Panc1 (cell line): Measurements from ENCODE around the gene SEMA4F. TPM values are rescaled to one million over a fixed set of nuclear protein-coding genes. Genes with fewer than 3 reads are reported as not detected.

Experiments used
- ATAC-seq: fragments of 200-7000 bp; cut with Tn5 transposase; 2 replicates; pipeline ENCODE4 v1.9.1; 2020; ENCODE audit warnings: mild to moderate bottlenecking, moderate library complexity
- BruUV-seq: library from RNA; stranded (reverse); fragments of 400-500 nt; replicated peaks from 2 replicates; lab custom pipeline; 2021; lab: Mats Ljungman, UMichigan
- CTCF ChIA-PET: fragments of 300-600 bp; sonication (Branson Sonifier 250); formaldehyde crosslinking; loops from one replicate; lab custom pipeline; 2022; ENCODE audit warnings: antibody characterized with exemption; lab: Charles Lee
- POLR2A ChIA-PET: fragments of 300-600 bp; sonication (Branson Sonifier 250); formaldehyde crosslinking; loops from one replicate; lab custom pipeline; 2022; ENCODE audit warnings: antibody characterized with exemption; lab: Charles Lee
- DNase-seq: peaks from one replicate; pipeline ENCODE4 v3.0.0-alpha.2; 2010; ENCODE audit warnings: low read depth, low spot score
- H3K27ac ChIP-seq: 2 replicates; pipeline ENCODE4 v1.5.1; 2011; ENCODE audit warnings: mild to moderate bottlenecking, low read length, inconsistent platforms
- H3K27me3 ChIP-seq: fragments of 200-500 bp; sonication (Bioruptor generic); 2 replicates; pipeline ENCODE4 v1.6.0; 2014; ENCODE audit warnings: low read length, inconsistent platforms; ENCODE audit not compliant: control insufficient read depth, insufficient read depth
- H3K36me3 ChIP-seq: fragments of 200-500 bp; sonication (Bioruptor generic); 2 replicates; pipeline ENCODE4 v1.5.1; 2014; ENCODE audit warnings: inconsistent platforms, mild to moderate bottlenecking, low read length, moderate library complexity; ENCODE audit not compliant: control insufficient read depth, insufficient read depth
- H3K4me1 ChIP-seq: 2 replicates; pipeline ENCODE4 v1.5.1; 2011; ENCODE audit warnings: inconsistent platforms, mild to moderate bottlenecking, low read length, moderate library complexity; ENCODE audit not compliant: control insufficient read depth, insufficient read depth
- H3K4me3 ChIP-seq, 2 experiments: 2 replicates each; pipeline ENCODE4 v1.5.1; 2011 to 2012; ENCODE audit warnings: low read depth in 2 of 2, low read length in 2 of 2, mild to moderate bottlenecking in 2 of 2, inconsistent platforms in 1 of 2, moderate library complexity in 1 of 2
- H3K9me3 ChIP-seq: fragments of 200-500 bp; sonication (Bioruptor generic); 2 replicates; pipeline ENCODE4 v1.5.1; 2014; ENCODE audit warnings: low read depth, mild to moderate bottlenecking, inconsistent platforms, low read length, moderate library complexity; ENCODE audit not compliant: control insufficient read depth, insufficient read depth
- POLR2AphosphoS5 ChIP-seq: IDR thresholded peaks from 2 replicates; pipeline ENCODE4 v1.6.1; 2012; ENCODE audit warnings: mild to moderate bottlenecking, low read depth, low read length, moderate library complexity
- SIN3A ChIP-seq: IDR thresholded peaks from 2 replicates; pipeline ENCODE4 v1.6.1; 2012; ENCODE audit warnings: low read depth, mild to moderate bottlenecking, low read length, moderate library complexity, borderline replicate concordance; ENCODE audit not compliant: insufficient read depth
- TCF7L2 ChIP-seq: IDR thresholded peaks from 2 replicates; pipeline ENCODE4 v1.6.1; 2011; ENCODE audit warnings: mild to moderate bottlenecking, low read depth, low read length, inconsistent platforms
- in situ Hi-C: cut with HindIII; loops from 2 replicates; pipeline ENCODE4 v1.10.0; 2016; ENCODE audit warnings: low sequenced_read_pairs, low pct_unique_long_range_greater_than_20kb
- intact Hi-C: fragments of 100-400 bp; cut with micrococcal nuclease; formaldehyde crosslinking; loops from one replicate; pipeline ENCODE4 v1.10.0; 2022; ENCODE audit not compliant: unreplicated experiment
- total RNA-seq: library from RNA; stranded (reverse); gene quantifications from one replicate; pipeline ENCODE4 v1.2.1, GENCODE V29; 2021; ENCODE audit not compliant: unreplicated experiment
- TF ChIP-seq, protein P1 (sequence below): fragments of 450-650 bp; IDR thresholded peaks from 2 replicates; pipeline ENCODE4 v1.5.1; 2017; ENCODE audit warnings: mild to moderate bottlenecking
- TF ChIP-seq, protein P2 (sequence below), 2 experiments: IDR thresholded peaks; 2 replicates each; pipeline ENCODE4 v1.6.1; 2011 to 2012; ENCODE audit warnings: low read depth in 2 of 2, control low read depth in 1 of 2, low read length in 1 of 2, mild to moderate bottlenecking in 1 of 2, moderate library complexity in 1 of 2; ENCODE audit not compliant: insufficient read depth in 1 of 2

Gene SEMA4F
- total RNA-seq, 1 experiment from 2014 or later: 13.3 TPM

DNA sequence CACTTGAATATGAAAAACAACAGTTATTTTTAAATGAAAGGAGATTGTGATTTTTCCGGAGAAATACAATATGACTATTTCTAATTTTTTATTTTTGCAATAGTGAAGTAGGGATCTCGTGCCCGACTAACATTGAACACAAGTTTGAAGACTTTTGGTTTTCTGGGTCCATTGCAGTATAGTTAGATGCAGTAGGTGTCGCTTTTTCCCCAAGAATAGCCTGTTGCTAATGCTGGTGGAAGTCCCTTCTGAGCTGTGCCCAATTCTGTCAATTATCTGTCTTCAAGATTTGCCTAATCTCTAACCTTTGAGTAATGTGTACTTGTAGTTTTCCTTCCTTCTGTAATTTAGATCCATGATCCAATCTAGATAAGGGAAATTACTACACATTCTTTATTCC, 36.5 kb downstream of the SEMA4F start:
- Histone ChIP-seq H3K27ac (no peak overlapping the region), H3K9me3 (no peaks in the 10 kb centered on the region), H3K36me3 (no peaks in the 10 kb centered on the region), H3K27me3 (peaks cover 5% of the 10 kb centered on the region; the same call in 1 of the 2 replicates), H3K4me1 (no peaks in the 10 kb centered on the region), H3K4me3 (no peak overlapping the region)
- in situ Hi-C loops: no loop called here
- CTCF ChIA-PET: interaction anchor here (0.6 to 1.1 kb wide), 5 partner anchors 132 to 938 kb away, joined by 3 to 6 read pairs (median 4); no protein-coding TSS in a partner anchor
- intact Hi-C loops: loop anchor here (1.0 kb wide), 1 partner anchor 186 kb away; no protein-coding TSS in a partner anchor
- DNase-seq: peak; percentile 71
- TF ChIP-seq SIN3A: no peak
- TF ChIP-seq, protein P1, sequence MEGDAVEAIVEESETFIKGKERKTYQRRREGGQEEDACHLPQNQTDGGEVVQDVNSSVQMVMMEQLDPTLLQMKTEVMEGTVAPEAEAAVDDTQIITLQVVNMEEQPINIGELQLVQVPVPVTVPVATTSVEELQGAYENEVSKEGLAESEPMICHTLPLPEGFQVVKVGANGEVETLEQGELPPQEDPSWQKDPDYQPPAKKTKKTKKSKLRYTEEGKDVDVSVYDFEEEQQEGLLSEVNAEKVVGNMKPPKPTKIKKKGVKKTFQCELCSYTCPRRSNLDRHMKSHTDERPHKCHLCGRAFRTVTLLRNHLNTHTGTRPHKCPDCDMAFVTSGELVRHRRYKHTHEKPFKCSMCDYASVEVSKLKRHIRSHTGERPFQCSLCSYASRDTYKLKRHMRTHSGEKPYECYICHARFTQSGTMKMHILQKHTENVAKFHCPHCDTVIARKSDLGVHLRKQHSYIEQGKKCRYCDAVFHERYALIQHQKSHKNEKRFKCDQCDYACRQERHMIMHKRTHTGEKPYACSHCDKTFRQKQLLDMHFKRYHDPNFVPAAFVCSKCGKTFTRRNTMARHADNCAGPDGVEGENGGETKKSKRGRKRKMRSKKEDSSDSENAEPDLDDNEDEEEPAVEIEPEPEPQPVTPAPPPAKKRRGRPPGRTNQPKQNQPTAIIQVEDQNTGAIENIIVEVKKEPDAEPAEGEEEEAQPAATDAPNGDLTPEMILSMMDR: peak; percentile 76
- BruUV-seq: no TSS peak
- peak; percentile 93 for ATAC-seq
- POLR2A ChIA-PET: interaction anchor here (0.5 kb wide), 1 partner anchor 149 kb away, joined by 5 read pairs; no protein-coding TSS in a partner anchor

DNA sequence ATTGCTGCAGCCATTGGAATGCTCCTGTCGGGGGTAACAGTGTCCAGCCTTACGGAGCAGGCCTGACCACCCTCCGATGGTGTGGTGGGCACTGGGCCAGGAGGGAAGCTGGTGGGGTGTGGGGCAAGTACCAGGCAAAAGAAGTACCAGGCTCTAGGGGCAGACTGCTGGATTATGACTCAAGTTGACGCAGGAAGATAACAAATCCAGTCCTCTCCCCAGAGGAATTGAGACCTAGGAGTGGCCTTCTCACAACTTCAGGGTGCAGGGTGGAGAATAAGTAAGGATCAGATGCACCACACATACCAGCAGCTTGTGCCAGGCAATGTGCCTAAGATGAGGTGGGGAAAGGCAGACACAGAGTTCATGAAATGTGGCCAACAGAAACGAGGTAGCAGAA, 37.9 kb downstream of the SEMA4F start:
- in situ Hi-C loops: no loop called here
- POLR2A ChIA-PET: no interaction called here
- BruUV-seq: no TSS peak

More for the DNA sequence above, 37.9 kb downstream of the SEMA4F start:
- TF ChIP-seq, protein P1: no peak
- TF ChIP-seq, protein P2, sequence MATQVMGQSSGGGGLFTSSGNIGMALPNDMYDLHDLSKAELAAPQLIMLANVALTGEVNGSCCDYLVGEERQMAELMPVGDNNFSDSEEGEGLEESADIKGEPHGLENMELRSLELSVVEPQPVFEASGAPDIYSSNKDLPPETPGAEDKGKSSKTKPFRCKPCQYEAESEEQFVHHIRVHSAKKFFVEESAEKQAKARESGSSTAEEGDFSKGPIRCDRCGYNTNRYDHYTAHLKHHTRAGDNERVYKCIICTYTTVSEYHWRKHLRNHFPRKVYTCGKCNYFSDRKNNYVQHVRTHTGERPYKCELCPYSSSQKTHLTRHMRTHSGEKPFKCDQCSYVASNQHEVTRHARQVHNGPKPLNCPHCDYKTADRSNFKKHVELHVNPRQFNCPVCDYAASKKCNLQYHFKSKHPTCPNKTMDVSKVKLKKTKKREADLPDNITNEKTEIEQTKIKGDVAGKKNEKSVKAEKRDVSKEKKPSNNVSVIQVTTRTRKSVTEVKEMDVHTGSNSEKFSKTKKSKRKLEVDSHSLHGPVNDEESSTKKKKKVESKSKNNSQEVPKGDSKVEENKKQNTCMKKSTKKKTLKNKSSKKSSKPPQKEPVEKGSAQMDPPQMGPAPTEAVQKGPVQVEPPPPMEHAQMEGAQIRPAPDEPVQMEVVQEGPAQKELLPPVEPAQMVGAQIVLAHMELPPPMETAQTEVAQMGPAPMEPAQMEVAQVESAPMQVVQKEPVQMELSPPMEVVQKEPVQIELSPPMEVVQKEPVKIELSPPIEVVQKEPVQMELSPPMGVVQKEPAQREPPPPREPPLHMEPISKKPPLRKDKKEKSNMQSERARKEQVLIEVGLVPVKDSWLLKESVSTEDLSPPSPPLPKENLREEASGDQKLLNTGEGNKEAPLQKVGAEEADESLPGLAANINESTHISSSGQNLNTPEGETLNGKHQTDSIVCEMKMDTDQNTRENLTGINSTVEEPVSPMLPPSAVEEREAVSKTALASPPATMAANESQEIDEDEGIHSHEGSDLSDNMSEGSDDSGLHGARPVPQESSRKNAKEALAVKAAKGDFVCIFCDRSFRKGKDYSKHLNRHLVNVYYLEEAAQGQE (IDR thresholded peaks at IDR 0.05; ENCODE audit: insufficient read depth in 1 of 2, low read depth in 2 of 2, low read length in 1 of 2): no peak
- TF ChIP-seq SIN3A: no peak
- no peak for TF ChIP-seq POLR2AphosphoS5
- TF ChIP-seq TCF7L2: no peak
- no peak overlapping the region for H3K4me3 ChIP-seq
- intact Hi-C loops: no loop called here
- ATAC-seq (no peak), DNase-seq (no peak)
- no peaks in the 10 kb centered on the region for H3K4me1 ChIP-seq
- H3K9me3 ChIP-seq: no peaks in the 10 kb centered on the region
- H3K27ac ChIP-seq: no peak overlapping the region
- H3K27me3 ChIP-seq: peaks cover 5% of the 10 kb centered on the region; the same call in 1 of the 2 replicates
- CTCF ChIA-PET: no interaction called here
- H3K36me3 ChIP-seq: no peaks in the 10 kb centered on the region
